BE2C (cell line): Measurements from ENCODE around the gene VPS51.

ENCODE experiments used
- DNase-seq: peaks from one replicate; pipeline ENCODE4 v3.0.0-alpha.2; 2020
- H3K27me3 ChIP-seq: fragments of 250-450 bp; sonication (Bioruptor Pico); 2 replicates; pipeline ENCODE4 v1.5.1; 2020; ENCODE audit warnings: mild to moderate bottlenecking
- H3K36me3 ChIP-seq: fragments of 250-450 bp; sonication (Bioruptor Pico); 2 replicates; pipeline ENCODE4 v1.5.1; 2020; ENCODE audit warnings: mild to moderate bottlenecking
- H3K4me1 ChIP-seq: fragments of 250-450 bp; sonication (Bioruptor Pico); 2 replicates; pipeline ENCODE4 v1.5.1; 2020
- H3K4me3 ChIP-seq: 2 replicates; pipeline ENCODE4 v1.5.1; 2011; ENCODE audit warnings: low read depth, low read length
- H3K9me3 ChIP-seq: fragments of 250-450 bp; sonication (Bioruptor Pico); 2 replicates; pipeline ENCODE4 v1.5.1; 2020
- CTCF ChIP-seq: IDR thresholded peaks from 2 replicates; pipeline ENCODE4 v1.5.1; 2012; ENCODE audit warnings: mild to moderate bottlenecking, low read depth, low read length

Gene VPS51

GRCh38 chr11:65078786-65079342 lies 17.1 kb upstream of the VPS51 start:
- Histone ChIP-seq H3K9me3 (no peaks in the 10 kb centered on the region), H3K36me3 (peaks cover 3% of the 10 kb centered on the region; the same call in 1 of the 2 replicates), H3K4me1 (no peaks in the 10 kb centered on the region), H3K27me3 (no peaks in the 10 kb centered on the region), H3K4me3 (no peak overlapping the region)
- no peak for TF ChIP-seq CTCF
- DNase-seq = no peak

GRCh38 chr11:65083134-65083833 lies 12.7 kb upstream of the VPS51 start:
- Histone ChIP-seq H3K36me3 (peaks cover 3% of the 10 kb centered on the region; the same call in 1 of the 2 replicates), H3K27me3 (no peaks in the 10 kb centered on the region), H3K9me3 (no peaks in the 10 kb centered on the region), H3K4me1 (no peaks in the 10 kb centered on the region), H3K4me3 (peak overlapping the region; percentile 92)
- TF ChIP-seq CTCF = no peak
- no peak for DNase-seq

GRCh38 chr11:65083834-65084597 lies 12.0 kb upstream of the VPS51 start, which contains the start of the genes CDCA5 and ZFPL1:
TSS of gene CDCA5 (minus strand) at chr11:65084040. CDS start at chr11:65083978, 62 bp downstream.
TSS of gene ZFPL1 (plus strand) at chr11:65084222. CDS start at chr11:65084699, 477 bp downstream.
- no peak for TF ChIP-seq CTCF
- DNase-seq = peak; percentile 89
- H3K27me3 ChIP-seq = no peaks in the 10 kb centered on the region
- no peaks in the 10 kb centered on the region for H3K36me3 ChIP-seq
- H3K4me1 ChIP-seq = no peaks in the 10 kb centered on the region
- H3K9me3 ChIP-seq = no peaks in the 10 kb centered on the region
- H3K4me3 ChIP-seq = peak within 1 kb of the TSS; percentile 92

- Histone ChIP-seq H3K27me3 (no peaks in the 10 kb centered on the region), H3K4me1 (no peaks in the 10 kb centered on the region), H3K36me3 (no peaks in the 10 kb centered on the region), H3K9me3 (no peaks in the 10 kb centered on the region), H3K4me3 (peak overlapping the region; percentile 92)
- DNase-seq = no peak
- no peak for TF ChIP-seq CTCF
These were observed 11.2 kb upstream of the VPS51 start for GRCh38 chr11:65084598-65085375.

GRCh38 chr11:65085446-65085845 lies 10.6 kb upstream of the VPS51 start:
- no peak for TF ChIP-seq CTCF
- Histone ChIP-seq H3K36me3 (no peaks in the 10 kb centered on the region), H3K27me3 (no peaks in the 10 kb centered on the region), H3K4me1 (no peaks in the 10 kb centered on the region), H3K4me3 (no peak overlapping the region), H3K9me3 (no peaks in the 10 kb centered on the region)
- no peak for DNase-seq
